Stomach (tissue), 4 donors: ENCODE measurements around the gene TRIM62.

Experiments
- CTCF ChIP-seq, 7 experiments: fragments of 450-650 bp in 4 of 7; fragments of 200-600 bp in 3 of 7; sonication (generic) in 3 of 7; IDR thresholded peaks; one replicate each; pipeline ENCODE4 v1.5.1; 2016 to 2019; ENCODE audit warnings: antibody characterized with exemption in 7 of 7, control low read depth in 2 of 7, mild to moderate bottlenecking in 1 of 7
- EP300 ChIP-seq: sonication (generic); formaldehyde crosslinking; IDR thresholded peaks from one replicate; pipeline ENCODE4 v1.6.1; 2017; ENCODE audit warnings: antibody characterized with exemption
- POLR2A ChIP-seq, 4 donors: fragments of 450-650 bp; IDR thresholded peaks; one replicate each; pipeline ENCODE4 v1.6.1; 2016; ENCODE audit warnings: antibody characterized with exemption in 4 of 4, control low read depth in 2 of 4, mild to moderate bottlenecking in 1 of 4, moderate library complexity in 1 of 4
- POLR2AphosphoS5 ChIP-seq, 3 donors: sonication (generic); formaldehyde crosslinking; IDR thresholded peaks; one replicate each; pipeline ENCODE4 v1.6.1; 2016; ENCODE audit warnings: antibody characterized with exemption in 3 of 3

- TF ChIP-seq CTCF (IDR thresholded peaks at IDR 0.05): no peak
- TF ChIP-seq EP300: no peak
- TF ChIP-seq POLR2A (IDR thresholded peaks at IDR 0.05): no peak
- no peak for TF ChIP-seq POLR2AphosphoS5 (IDR thresholded peaks at IDR 0.05)
Observed at GRCh38 chr1:33163621-33164519, 18.0 kb downstream of the TRIM62 start.
